Astrocyte (in vitro differentiated cells and primary cell): ENCODE results near the gene ZC3H18.

ENCODE experiments used
- CTCF ChIP-seq: IDR thresholded peaks from 2 replicates; pipeline ENCODE4 v1.5.1; 2011; ENCODE audit warnings: low read depth, mild to moderate bottlenecking, inconsistent platforms, low read length, moderate library complexity; ENCODE audit not compliant: insufficient read depth
- EZH2 ChIP-seq: IDR thresholded peaks from 2 replicates; pipeline ENCODE4 v1.6.1; 2012; ENCODE audit warnings: mild to moderate bottlenecking, low read length, inconsistent platforms; ENCODE audit not compliant: insufficient read depth

GRCh38 chr16:88556294-88556988 is 13.8 kb upstream of the ZC3H18 start:
- TF ChIP-seq CTCF: no peak
- no peak for TF ChIP-seq EZH2
